K562 (cell line): ENCODE measurements around the gene TPD52L1. TPM values are rescaled to one million over a fixed set of nuclear protein-coding genes. Genes with fewer than 3 reads are reported as not detected.

Experiments
- CLOCK ChIP-seq: fragments of 250-450 bp; sonication (Bioruptor Pico); IDR thresholded peaks from 2 replicates; pipeline ENCODE4 v1.4.0; 2020; ENCODE audit warnings: mild to moderate bottlenecking, moderate library complexity, borderline replicate concordance
- HDAC1 ChIP-seq, 2 experiments: fragments of 450-650 bp; IDR thresholded peaks; 2 replicates each; pipeline ENCODE4 v1.6.1; 2016 to 2017; ENCODE audit warnings: inconsistent platforms in 1 of 2, mild to moderate bottlenecking in 1 of 2, moderate library complexity in 1 of 2
- HES1 ChIP-seq: fragments of 450-650 bp; IDR thresholded peaks from 2 replicates; pipeline ENCODE4 v1.6.1; 2016; ENCODE audit warnings: low read depth, mild to moderate bottlenecking, moderate library complexity
- NBN ChIP-seq: fragments of 450-650 bp; IDR thresholded peaks from 2 replicates; pipeline ENCODE4 v1.6.1; 2016; ENCODE audit warnings: low read depth, mild to moderate bottlenecking
- NCOA1 ChIP-seq: fragments of 450-650 bp; IDR thresholded peaks from 2 replicates; pipeline ENCODE4 v1.6.1; 2016; ENCODE audit warnings: low read depth
- NFIC ChIP-seq: fragments of 450-650 bp; IDR thresholded peaks from 2 replicates; pipeline ENCODE4 v1.6.1; 2017; ENCODE audit warnings: mild to moderate bottlenecking, inconsistent platforms
- POLR2H ChIP-seq: IDR thresholded peaks from 2 replicates; pipeline ENCODE4 v1.6.1; 2016; ENCODE audit warnings: missing genetic modification characterization, low read depth, mild to moderate bottlenecking, control low read depth, missing compliant biosample characterization, moderate library complexity
- RCOR1 ChIP-seq, 2 experiments: IDR thresholded peaks; 2 replicates each; pipeline ENCODE4 v1.6.1; 2012; ENCODE audit warnings: low read depth in 2 of 2, low read length in 2 of 2, borderline replicate concordance in 1 of 2, improper control_type of control experiment in 1 of 2
- REST ChIP-seq, 2 experiments: fragments of 450-650 bp; formaldehyde crosslinking in 1 of 2; IDR thresholded peaks; 2 replicates each; pipeline versions ENCODE4 v1.4.0 to v1.6.1; 2014 to 2020; ENCODE audit warnings: mild to moderate bottlenecking in 2 of 2, borderline replicate concordance in 1 of 2, low read depth in 1 of 2
- SUPT5H ChIP-seq: fragments of 450-650 bp; IDR thresholded peaks from 2 replicates; pipeline ENCODE4 v1.6.1; 2016
- TRIM24 ChIP-seq, 2 experiments: fragments of 450-650 bp; IDR thresholded peaks; 2 replicates each; pipeline ENCODE4 v1.6.1; 2016
- USF1 ChIP-seq: sonication (generic); formaldehyde crosslinking; IDR thresholded peaks from 2 replicates; pipeline ENCODE4 v1.9.0; 2022; ENCODE audit warnings: mild to moderate bottlenecking, missing genetic modification reagents
- ZNF212 ChIP-seq: fragments of 450-650 bp; formaldehyde crosslinking; IDR thresholded peaks from 2 replicates; pipeline ENCODE4 v1.4.0; 2020; ENCODE audit warnings: mild to moderate bottlenecking
- ZNF316 ChIP-seq: fragments of 450-650 bp; IDR thresholded peaks from 2 replicates; pipeline ENCODE4 v1.6.1; 2016
- ZNF584 ChIP-seq: fragments of 200-800 bp; sonication (Bioruptor generic); IDR thresholded peaks from 2 replicates; pipeline ENCODE4 v1.6.1; 2016; ENCODE audit warnings: low read depth, mild to moderate bottlenecking, missing genetic modification characterization, missing compliant biosample characterization
- ZNF766 ChIP-seq: fragments of 200-800 bp; sonication (Bioruptor generic); conservative IDR thresholded peaks from 2 replicates; pipeline ENCODE4 v1.6.1; 2016; ENCODE audit warnings: missing genetic modification characterization, missing compliant biosample characterization
- polyA plus RNA-seq, 8 experiments: library from polyadenylated mRNA; depleted of rRNA in 4 of 8; stranded (reverse) in 5 of 8; unstranded in 3 of 8; fragments of >200 nt; fragmentation: Nextera tagmentation in 2 of 8; fragmentation: Illumina TruSeq in 1 of 8; extraction: Ambion mirVana in 2 of 8; extraction: Trizol in 1 of 8; gene quantifications; 2 replicates each; pipeline versions ENCODE4 v1.2.1 to v1.2.3, GENCODE V29; 2011 to 2014; ENCODE audit warnings: inconsistent platforms in 1 of 8, missing spikeins in 1 of 8
- total RNA-seq, 7 experiments: library from RNA; depleted of rRNA in 6 of 7; stranded (reverse); fragments of >200 nt in 6 of 7; fragmentation: Illumina TruSeq in 2 of 7; extraction: Trizol in 2 of 7; gene quantifications; 2 replicates each; pipeline versions ENCODE4 v1.2.1 to v1.2.3, GENCODE V29; 2011 to 2021; ENCODE audit warnings: low replicate concordance in 1 of 7

Gene TPD52L1
- total and polyA plus RNA-seq, 9 of the 15 experiments (the other 6 are each of a cell fraction or from before 2014, with no cell fraction given), result 12.9 to 149 (median 75.7) TPM

GRCh38 chr6:125307150-125307838 is 153.7 kb downstream of the TPD52L1 start (continued):
- TF ChIP-seq CLOCK (CRISPR knock-in tag) (no peak), USF1 (CRISPR knock-in tag) (no peak), NCOA1 (peak; percentile 80), ZNF316 (peak; percentile 91), HES1 (peak; percentile 42; the same call in 1 of the 2 replicates), POLR2H (tag) (peak; percentile 34; the same call in 1 of the 2 replicates), REST (IDR thresholded peaks at IDR 0.05; ENCODE audit: borderline replicate concordance) (peak; percentile 30; the same call in 1 of the 2 replicates), REST (CRISPR knock-in tag; IDR thresholded peaks at IDR 0.05; ENCODE audit: low read depth) (no peak), TRIM24 (IDR thresholded peaks at IDR 0.05) (peak; percentile 89 to 92), RCOR1 (IDR thresholded peaks at IDR 0.05; ENCODE audit: borderline replicate concordance in 1 of 2, low read depth in 2 of 2, low read length in 2 of 2) (peak; percentile 44 to 96; a peak in 3 of 4 replicates), SUPT5H (no peak), NBN (peak; percentile 88), ZNF766 (peak; percentile 88), HDAC1 (IDR thresholded peaks at IDR 0.05) (peak; percentile 57 to 76; a peak in 3 of 4 replicates), NFIC (peak; percentile 75), ZNF212 (CRISPR knock-in tag) (no peak), ZNF584 (CRISPR knock-in tag) (peak; percentile 70; the same call in 1 of the 2 replicates)
